ENCODE results near the gene SFTPA2.
"Not testable (repeated sequence)": the region's sequence is repeated elsewhere in the genome, so short reads cannot be mapped to it uniquely, and the experiment has no call there.

DNA sequence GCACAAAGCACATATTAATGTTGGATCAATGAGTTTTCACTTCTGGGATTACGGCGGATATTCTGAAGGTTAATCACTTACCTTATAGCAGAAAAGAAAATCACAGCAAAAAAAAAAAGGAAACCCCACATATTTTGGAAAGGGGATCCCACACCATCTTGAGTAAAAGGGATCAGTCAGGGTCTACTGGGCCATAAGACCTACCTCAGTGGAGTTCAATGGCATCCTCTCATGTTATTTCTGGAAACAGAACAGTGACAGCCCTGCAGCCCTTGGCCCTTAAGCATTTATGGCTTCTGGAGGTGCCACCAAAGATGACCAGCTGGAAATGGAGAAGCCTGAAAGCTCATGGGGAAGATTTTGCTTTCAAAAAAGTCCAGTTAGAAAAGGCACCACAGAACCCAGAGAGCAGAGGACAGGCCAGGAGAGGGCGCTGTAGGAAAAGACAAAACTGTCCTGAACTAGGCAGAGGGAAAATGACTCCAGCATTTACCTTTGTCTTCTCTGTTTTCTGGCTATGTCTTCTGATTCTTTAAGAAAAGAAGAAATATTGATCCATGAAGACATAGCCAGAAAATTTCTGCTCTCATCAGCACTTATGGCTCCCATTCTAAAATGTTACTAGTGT is 50.8 kb downstream of the SFTPA2 start:
- not testable (repeated sequence) for TF ChIP-seq MAZ (IDR thresholded peaks at IDR 0.05; ENCODE audit: borderline replicate concordance, low read depth, low read length); CEBPB (IDR thresholded peaks at IDR 0.05; ENCODE audit: low read depth, low read length); POLR2A (IDR thresholded peaks at IDR 0.05; ENCODE audit: low read depth, low read length); RFX5 (IDR thresholded peaks at IDR 0.05; ENCODE audit: low read depth, low read length); SMC3 (IDR thresholded peaks at IDR 0.05; ENCODE audit: low read depth, low read length); RAD21 (IDR thresholded peaks at IDR 0.05; ENCODE audit: low read length); BHLHE40 (IDR thresholded peaks at IDR 0.05; ENCODE audit: low read depth, low read length); RCOR1 (IDR thresholded peaks at IDR 0.05; ENCODE audit: insufficient replicate concordance, low read length); FOS (IDR thresholded peaks at IDR 0.05; ENCODE audit: low read depth, low read length)
- TF ChIP-seq, protein P1, sequence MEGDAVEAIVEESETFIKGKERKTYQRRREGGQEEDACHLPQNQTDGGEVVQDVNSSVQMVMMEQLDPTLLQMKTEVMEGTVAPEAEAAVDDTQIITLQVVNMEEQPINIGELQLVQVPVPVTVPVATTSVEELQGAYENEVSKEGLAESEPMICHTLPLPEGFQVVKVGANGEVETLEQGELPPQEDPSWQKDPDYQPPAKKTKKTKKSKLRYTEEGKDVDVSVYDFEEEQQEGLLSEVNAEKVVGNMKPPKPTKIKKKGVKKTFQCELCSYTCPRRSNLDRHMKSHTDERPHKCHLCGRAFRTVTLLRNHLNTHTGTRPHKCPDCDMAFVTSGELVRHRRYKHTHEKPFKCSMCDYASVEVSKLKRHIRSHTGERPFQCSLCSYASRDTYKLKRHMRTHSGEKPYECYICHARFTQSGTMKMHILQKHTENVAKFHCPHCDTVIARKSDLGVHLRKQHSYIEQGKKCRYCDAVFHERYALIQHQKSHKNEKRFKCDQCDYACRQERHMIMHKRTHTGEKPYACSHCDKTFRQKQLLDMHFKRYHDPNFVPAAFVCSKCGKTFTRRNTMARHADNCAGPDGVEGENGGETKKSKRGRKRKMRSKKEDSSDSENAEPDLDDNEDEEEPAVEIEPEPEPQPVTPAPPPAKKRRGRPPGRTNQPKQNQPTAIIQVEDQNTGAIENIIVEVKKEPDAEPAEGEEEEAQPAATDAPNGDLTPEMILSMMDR (conservative IDR thresholded peaks at IDR 0.05; ENCODE audit: low read depth, low read length), result not testable (repeated sequence)
- TF ChIP-seq, protein P2, sequence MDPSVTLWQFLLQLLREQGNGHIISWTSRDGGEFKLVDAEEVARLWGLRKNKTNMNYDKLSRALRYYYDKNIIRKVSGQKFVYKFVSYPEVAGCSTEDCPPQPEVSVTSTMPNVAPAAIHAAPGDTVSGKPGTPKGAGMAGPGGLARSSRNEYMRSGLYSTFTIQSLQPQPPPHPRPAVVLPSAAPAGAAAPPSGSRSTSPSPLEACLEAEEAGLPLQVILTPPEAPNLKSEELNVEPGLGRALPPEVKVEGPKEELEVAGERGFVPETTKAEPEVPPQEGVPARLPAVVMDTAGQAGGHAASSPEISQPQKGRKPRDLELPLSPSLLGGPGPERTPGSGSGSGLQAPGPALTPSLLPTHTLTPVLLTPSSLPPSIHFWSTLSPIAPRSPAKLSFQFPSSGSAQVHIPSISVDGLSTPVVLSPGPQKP (IDR thresholded peaks at IDR 0.05; ENCODE audit: borderline replicate concordance, low read depth, low read length), result not testable (repeated sequence)
